Stimulated activated naive CD8-positive, alpha-beta T cell treated with anti-CD3 and anti-CD28 coated beads, Interleukin-15, amount 100 ng/mL, for 72 hours (primary cell): Measurements from ENCODE around the gene DHRS3.

ENCODE experiments used
- ATAC-seq: fragments of 150-1000 bp; cut with Tn5 transposase; 2 replicates; pipeline ENCODE4 v1.10.0; 2021; ENCODE audit warnings: mild to moderate bottlenecking, moderate library complexity
- DNase-seq, 2 donors: peaks; one replicate each; pipeline ENCODE4 v3.0.0; 2021 to 2022
- H3K27ac Mint-ChIP-seq, 2 donors: one replicate each; pipeline ENCODE4 v1.8.0; 2022; ENCODE audit warnings: mild to moderate bottlenecking in 2 of 2, mixed read lengths in 2 of 2, moderate library complexity in 2 of 2
- H3K27me3 Mint-ChIP-seq: one replicate; pipeline ENCODE4 v1.8.0; 2022; ENCODE audit warnings: mixed read lengths
- H3K4me1 Mint-ChIP-seq: one replicate; pipeline ENCODE4 v1.8.0; 2022; ENCODE audit warnings: mild to moderate bottlenecking, mixed read lengths
- H3K4me3 Mint-ChIP-seq, 2 donors: one replicate each; pipeline ENCODE4 v1.8.0; 2022; ENCODE audit warnings: mild to moderate bottlenecking in 2 of 2, mixed read lengths in 2 of 2, moderate library complexity in 1 of 2
- H3K9me3 Mint-ChIP-seq, 2 donors: one replicate each; pipeline ENCODE4 v1.8.0; 2022; ENCODE audit warnings: mixed read lengths in 2 of 2

Gene DHRS3

GRCh38 chr1:12600335-12600734 lies 17.7 kb downstream of the DHRS3 start:
- no peaks in the 10 kb centered on the region for H3K9me3 Mint-ChIP-seq
- H3K27me3 Mint-ChIP-seq = no peaks in the 10 kb centered on the region
- ATAC-seq (no peak), DNase-seq (no peak)
- H3K4me3 Mint-ChIP-seq = no peak overlapping the region
- H3K4me1 Mint-ChIP-seq = peaks cover 99% of the 10 kb centered on the region
- peak overlapping the region in 1 of 2 donors; percentile 30 for H3K27ac Mint-ChIP-seq

GRCh38 chr1:12599657-12600056 lies 18.4 kb downstream of the DHRS3 start:
- Mint-ChIP-seq H3K27me3 (no peaks in the 10 kb centered on the region), H3K4me3 (no peak overlapping the region), H3K9me3 (no peaks in the 10 kb centered on the region), H3K27ac (peak overlapping the region in 1 of 2 donors; percentile 20), H3K4me1 (peaks cover 99% of the 10 kb centered on the region)
- ATAC-seq = no peak
- DNase-seq = no peak

GRCh38 chr1:12598974-12599373 lies 19.0 kb downstream of the DHRS3 start:
- Mint-ChIP-seq H3K9me3 (no peaks in the 10 kb centered on the region), H3K4me3 (no peak overlapping the region), H3K4me1 (peaks cover 99% of the 10 kb centered on the region), H3K27me3 (no peaks in the 10 kb centered on the region), H3K27ac (no peak overlapping the region)
- DNase-seq (no peak), ATAC-seq (no peak)

- no peaks in the 10 kb centered on the region for H3K27me3 Mint-ChIP-seq
- peak overlapping the region; percentile 59 to 75 for H3K4me3 Mint-ChIP-seq
- no peaks in the 10 kb centered on the region for H3K9me3 Mint-ChIP-seq
- DNase-seq (no peak), ATAC-seq (no peak)
- peaks cover 99% of the 10 kb centered on the region for H3K4me1 Mint-ChIP-seq
- peak overlapping the region; percentile 22 to 40 for H3K27ac Mint-ChIP-seq
Measured at GRCh38 chr1:12597792-12598191, 20.2 kb downstream of the DHRS3 start.

- H3K4me1 Mint-ChIP-seq = peaks cover 95% of the 10 kb centered on the region
- ATAC-seq (peak; percentile 69), DNase-seq (no peak)
- H3K9me3 Mint-ChIP-seq = no peaks in the 10 kb centered on the region
- H3K27me3 Mint-ChIP-seq = no peaks in the 10 kb centered on the region
- H3K4me3 Mint-ChIP-seq = peak overlapping the region; percentile 59 to 75
- peak overlapping the region in 1 of 2 donors; percentile 54 for H3K27ac Mint-ChIP-seq
Measured at GRCh38 chr1:12596007-12596821, 21.8 kb downstream of the DHRS3 start.

GRCh38 chr1:12595757-12596006 lies 22.3 kb downstream of the DHRS3 start:
- H3K4me1 Mint-ChIP-seq = peaks cover 95% of the 10 kb centered on the region
- DNase-seq (no peak), ATAC-seq (peak; percentile 66)
- H3K9me3 Mint-ChIP-seq = no peaks in the 10 kb centered on the region
- H3K4me3 Mint-ChIP-seq = peak overlapping the region; percentile 59 to 75
- H3K27me3 Mint-ChIP-seq = no peaks in the 10 kb centered on the region
- no peak overlapping the region for H3K27ac Mint-ChIP-seq

GRCh38 chr1:12594966-12595756 lies 22.8 kb downstream of the DHRS3 start:
- ATAC-seq = peak; percentile 65

GRCh38 chr1:12594490-12594889 lies 23.5 kb downstream of the DHRS3 start:
- no peak for ATAC-seq
- Mint-ChIP-seq H3K4me1 (peaks cover 85% of the 10 kb centered on the region), H3K4me3 (peak overlapping the region; percentile 59 to 76), H3K27ac (peak overlapping the region; percentile 67 to 96), H3K9me3 (no peaks in the 10 kb centered on the region), H3K27me3 (no peaks in the 10 kb centered on the region)
- no peak for DNase-seq

More at GRCh38 chr1:12594966-12595756, 22.8 kb downstream of the DHRS3 start:
- peak; percentile 24 to 29 for DNase-seq
- Mint-ChIP-seq H3K9me3 (no peaks in the 10 kb centered on the region), H3K4me3 (peak overlapping the region; percentile 59 to 76), H3K4me1 (peaks cover 92% of the 10 kb centered on the region), H3K27ac (peak overlapping the region; percentile 67 to 96), H3K27me3 (no peaks in the 10 kb centered on the region)

GRCh38 chr1:12593621-12594066 lies 24.4 kb downstream of the DHRS3 start:
- peak overlapping the region in 1 of 2 donors; percentile 67 for H3K27ac Mint-ChIP-seq
- H3K4me3 Mint-ChIP-seq = no peak overlapping the region
- H3K27me3 Mint-ChIP-seq = no peaks in the 10 kb centered on the region
- H3K4me1 Mint-ChIP-seq = peaks cover 79% of the 10 kb centered on the region
- DNase-seq (no peak), ATAC-seq (no peak)
- H3K9me3 Mint-ChIP-seq = no peaks in the 10 kb centered on the region

- Mint-ChIP-seq H3K27ac (peak overlapping the region in 1 of 2 donors; percentile 3), H3K4me1 (peaks cover 78% of the 10 kb centered on the region), H3K9me3 (no peaks in the 10 kb centered on the region), H3K4me3 (no peak overlapping the region), H3K27me3 (no peaks in the 10 kb centered on the region)
- DNase-seq (no peak), ATAC-seq (no peak)
Measured at GRCh38 chr1:12592496-12592895, 25.5 kb downstream of the DHRS3 start.

- Mint-ChIP-seq H3K9me3 (no peaks in the 10 kb centered on the region), H3K4me1 (peaks cover 67% of the 10 kb centered on the region), H3K27ac (no peak overlapping the region), H3K27me3 (no peaks in the 10 kb centered on the region), H3K4me3 (no peak overlapping the region)
- DNase-seq = no peak
- ATAC-seq = no peak
Measured at GRCh38 chr1:12591267-12591938, 26.6 kb downstream of the DHRS3 start.

GRCh38 chr1:12588695-12589094 lies 29.3 kb downstream of the DHRS3 start:
- Mint-ChIP-seq H3K4me3 (no peak overlapping the region), H3K27ac (no peak overlapping the region), H3K9me3 (no peaks in the 10 kb centered on the region), H3K4me1 (peaks cover 41% of the 10 kb centered on the region), H3K27me3 (no peaks in the 10 kb centered on the region)
- DNase-seq (no peak), ATAC-seq (no peak)

- peak overlapping the region; percentile 83 to 86 for H3K27ac Mint-ChIP-seq
- H3K4me3 Mint-ChIP-seq = no peak overlapping the region
- ATAC-seq (no peak), DNase-seq (no peak)
- peaks cover 35% of the 10 kb centered on the region for H3K4me1 Mint-ChIP-seq
- no peaks in the 10 kb centered on the region for H3K27me3 Mint-ChIP-seq
- no peaks in the 10 kb centered on the region for H3K9me3 Mint-ChIP-seq
Measured at GRCh38 chr1:12587981-12588640, 29.9 kb downstream of the DHRS3 start.

GRCh38 chr1:12585951-12586942 lies 31.8 kb downstream of the DHRS3 start:
- Mint-ChIP-seq H3K27ac (no peak overlapping the region), H3K9me3 (no peaks in the 10 kb centered on the region), H3K4me3 (no peak overlapping the region), H3K27me3 (no peaks in the 10 kb centered on the region), H3K4me1 (peaks cover 27% of the 10 kb centered on the region)
- no peak for ATAC-seq
- no peak for DNase-seq
